GM23338 (cell line): ENCODE results near the gene ZDHHC20. TPM values are rescaled to one million over a fixed set of nuclear protein-coding genes. Genes with fewer than 3 reads are reported as not detected.
A peak's percentile ranks its signal among the peaks of the same experiment; 100 is the strongest.

Experiments used
- ATAC-seq: fragments of 200-7000 bp; cut with Tn5 transposase; 3 replicates; pipeline ENCODE4 v1.9.1; 2020
- DNase-seq: peaks from one replicate; pipeline ENCODE4 v3.0.0-alpha.2; 2015; ENCODE audit warnings: low spot score
- H2AFZ ChIP-seq: fragments of 200-600 bp; sonication (generic); 2 replicates; pipeline ENCODE4 v1.8.0; 2016; ENCODE audit warnings: antibody characterized with exemption, mild to moderate bottlenecking, moderate library complexity
- H3F3A ChIP-seq: fragments of 200-600 bp; sonication (generic); replicated peaks from 2 replicates; pipeline ENCODE4 v1.8.0; 2017; ENCODE audit warnings: antibody characterized with exemption, mixed run types, low read depth
- H3K27ac ChIP-seq: fragments of 200-600 bp; sonication (generic); 2 replicates; pipeline ENCODE4 v1.6.1; 2016; ENCODE audit warnings: low read depth
- H3K27me3 ChIP-seq: fragments of 200-600 bp; sonication (generic); 2 replicates; pipeline ENCODE4 v1.8.0; 2016; ENCODE audit warnings: mild to moderate bottlenecking, mixed run types, moderate library complexity; ENCODE audit not compliant: insufficient read depth
- H3K36me3 ChIP-seq: fragments of 200-600 bp; sonication (generic); 2 replicates; pipeline ENCODE4 v1.8.0; 2016; ENCODE audit warnings: mild to moderate bottlenecking; ENCODE audit not compliant: insufficient read depth
- H3K4me1 ChIP-seq: fragments of 200-600 bp; sonication (generic); 2 replicates; pipeline ENCODE4 v1.8.0; 2016; ENCODE audit warnings: mild to moderate bottlenecking, moderate library complexity; ENCODE audit not compliant: insufficient read depth
- H3K4me2 ChIP-seq: fragments of 200-600 bp; sonication (generic); 2 replicates; pipeline ENCODE4 v1.7.1; 2017; ENCODE audit warnings: mixed run types
- H3K4me3 ChIP-seq: fragments of 200-600 bp; sonication (generic); 2 replicates; pipeline ENCODE4 v1.6.1; 2016; ENCODE audit warnings: mixed run types
- H3K79me2 ChIP-seq: fragments of 200-600 bp; sonication (generic); replicated peaks from 2 replicates; pipeline ENCODE4 v1.8.0; 2017; ENCODE audit warnings: mild to moderate bottlenecking; ENCODE audit not compliant: insufficient read depth
- H3K9me2 ChIP-seq: fragments of 200-600 bp; sonication (generic); 2 replicates; pipeline ENCODE4 v1.8.0; 2017; ENCODE audit not compliant: insufficient read depth
- H4K20me1 ChIP-seq: fragments of 200-600 bp; sonication (generic); replicated peaks from 2 replicates; pipeline ENCODE4 v1.8.0; 2017; ENCODE audit warnings: mild to moderate bottlenecking; ENCODE audit not compliant: insufficient read depth
- H3K27ac Mint-ChIP-seq: 2 replicates; pipeline ENCODE4 v1.8.0; 2020; ENCODE audit warnings: inconsistent platforms, mild to moderate bottlenecking, moderate library complexity, mixed read lengths
- H3K27me3 Mint-ChIP-seq: 3 replicates; pipeline ENCODE4 v1.8.0; 2022; ENCODE audit warnings: low read depth, mild to moderate bottlenecking, moderate library complexity, mixed read lengths, inconsistent platforms; ENCODE audit not compliant: insufficient read depth, poor library complexity
- H3K36me3 Mint-ChIP-seq: 3 replicates; pipeline ENCODE4 v1.8.0; 2021; ENCODE audit warnings: low read depth, mild to moderate bottlenecking, inconsistent platforms, moderate library complexity, mixed read lengths
- H3K4me1 Mint-ChIP-seq: 3 replicates; pipeline ENCODE4 v1.8.0; 2020; ENCODE audit warnings: mild to moderate bottlenecking, inconsistent platforms, mixed read lengths
- H3K4me3 Mint-ChIP-seq: 3 replicates; pipeline ENCODE4 v1.8.0; 2021; ENCODE audit warnings: moderate library complexity, mild to moderate bottlenecking, inconsistent platforms, mixed read lengths
- H3K9me3 Mint-ChIP-seq: 3 replicates; pipeline ENCODE4 v1.8.0; 2020; ENCODE audit warnings: moderate library complexity, mild to moderate bottlenecking, inconsistent platforms, mixed read lengths
- STAT1 ChIP-seq: IDR thresholded peaks from one replicate; pipeline ENCODE4 v1.6.1; 2016; ENCODE audit warnings: antibody characterized with exemption; ENCODE audit not compliant: unreplicated experiment
- ZNF114 ChIP-seq: fragments of 250-450 bp; sonication (Bioruptor Pico); IDR thresholded peaks from 2 replicates; pipeline ENCODE4 v1.5.0; 2020; ENCODE audit warnings: mild to moderate bottlenecking, moderate library complexity
- polyA plus RNA-seq: library from polyadenylated mRNA; unstranded; fragments of >200 nt; fragmentation: Nextera tagmentation; extraction: Ambion mirVana; gene quantifications from 2 replicates; pipeline ENCODE4 v1.2.1, GENCODE V29; 2016
- total RNA-seq: library from RNA; depleted of rRNA; stranded (reverse); fragments of >200 nt; shearing (Covaris generic); gene quantifications from 2 replicates; pipeline ENCODE4 v1.2.3, GENCODE V29; 2014
- TF ChIP-seq, protein P1 (sequence below): IDR thresholded peaks from one replicate; pipeline ENCODE4 v1.6.1; 2018; ENCODE audit warnings: antibody characterized with exemption; ENCODE audit not compliant: unreplicated experiment
- TF ChIP-seq, protein P2 (sequence below): fragments of 250-450 bp; sonication (Bioruptor Pico); IDR thresholded peaks from 2 replicates; pipeline ENCODE4 v1.5.0; 2020; ENCODE audit warnings: mild to moderate bottlenecking, moderate library complexity

The ZDHHC20 gene
- total and polyA plus RNA-seq, 2 experiments from 2014 or later = 37.7 to 119 TPM

GRCh38 chr13:21483748-21484147, 24.6 kb upstream of the ZDHHC20 start (continued):
- TF ChIP-seq, protein P1, sequence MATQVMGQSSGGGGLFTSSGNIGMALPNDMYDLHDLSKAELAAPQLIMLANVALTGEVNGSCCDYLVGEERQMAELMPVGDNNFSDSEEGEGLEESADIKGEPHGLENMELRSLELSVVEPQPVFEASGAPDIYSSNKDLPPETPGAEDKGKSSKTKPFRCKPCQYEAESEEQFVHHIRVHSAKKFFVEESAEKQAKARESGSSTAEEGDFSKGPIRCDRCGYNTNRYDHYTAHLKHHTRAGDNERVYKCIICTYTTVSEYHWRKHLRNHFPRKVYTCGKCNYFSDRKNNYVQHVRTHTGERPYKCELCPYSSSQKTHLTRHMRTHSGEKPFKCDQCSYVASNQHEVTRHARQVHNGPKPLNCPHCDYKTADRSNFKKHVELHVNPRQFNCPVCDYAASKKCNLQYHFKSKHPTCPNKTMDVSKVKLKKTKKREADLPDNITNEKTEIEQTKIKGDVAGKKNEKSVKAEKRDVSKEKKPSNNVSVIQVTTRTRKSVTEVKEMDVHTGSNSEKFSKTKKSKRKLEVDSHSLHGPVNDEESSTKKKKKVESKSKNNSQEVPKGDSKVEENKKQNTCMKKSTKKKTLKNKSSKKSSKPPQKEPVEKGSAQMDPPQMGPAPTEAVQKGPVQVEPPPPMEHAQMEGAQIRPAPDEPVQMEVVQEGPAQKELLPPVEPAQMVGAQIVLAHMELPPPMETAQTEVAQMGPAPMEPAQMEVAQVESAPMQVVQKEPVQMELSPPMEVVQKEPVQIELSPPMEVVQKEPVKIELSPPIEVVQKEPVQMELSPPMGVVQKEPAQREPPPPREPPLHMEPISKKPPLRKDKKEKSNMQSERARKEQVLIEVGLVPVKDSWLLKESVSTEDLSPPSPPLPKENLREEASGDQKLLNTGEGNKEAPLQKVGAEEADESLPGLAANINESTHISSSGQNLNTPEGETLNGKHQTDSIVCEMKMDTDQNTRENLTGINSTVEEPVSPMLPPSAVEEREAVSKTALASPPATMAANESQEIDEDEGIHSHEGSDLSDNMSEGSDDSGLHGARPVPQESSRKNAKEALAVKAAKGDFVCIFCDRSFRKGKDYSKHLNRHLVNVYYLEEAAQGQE = no peak

DNA sequence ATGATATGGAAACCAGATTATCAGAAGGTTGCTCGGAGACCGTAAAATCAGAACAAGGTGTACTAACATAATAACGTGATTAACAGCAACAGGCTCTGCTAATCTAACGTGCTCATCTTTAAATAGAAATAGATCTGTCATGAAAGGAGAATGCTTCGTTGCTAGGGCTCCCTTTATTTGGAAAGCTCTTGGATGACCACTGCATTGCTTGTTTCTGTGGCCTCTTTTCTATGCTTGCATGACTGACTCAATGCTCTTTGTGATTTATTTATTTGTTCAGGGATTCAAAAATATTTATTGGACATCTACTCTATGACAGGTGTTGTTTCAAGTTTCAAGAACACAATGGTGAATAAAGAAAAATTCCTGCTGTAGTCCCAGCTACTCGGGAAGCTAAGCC, 22.3 kb upstream of the ZDHHC20 start:
- TF ChIP-seq, protein P2, sequence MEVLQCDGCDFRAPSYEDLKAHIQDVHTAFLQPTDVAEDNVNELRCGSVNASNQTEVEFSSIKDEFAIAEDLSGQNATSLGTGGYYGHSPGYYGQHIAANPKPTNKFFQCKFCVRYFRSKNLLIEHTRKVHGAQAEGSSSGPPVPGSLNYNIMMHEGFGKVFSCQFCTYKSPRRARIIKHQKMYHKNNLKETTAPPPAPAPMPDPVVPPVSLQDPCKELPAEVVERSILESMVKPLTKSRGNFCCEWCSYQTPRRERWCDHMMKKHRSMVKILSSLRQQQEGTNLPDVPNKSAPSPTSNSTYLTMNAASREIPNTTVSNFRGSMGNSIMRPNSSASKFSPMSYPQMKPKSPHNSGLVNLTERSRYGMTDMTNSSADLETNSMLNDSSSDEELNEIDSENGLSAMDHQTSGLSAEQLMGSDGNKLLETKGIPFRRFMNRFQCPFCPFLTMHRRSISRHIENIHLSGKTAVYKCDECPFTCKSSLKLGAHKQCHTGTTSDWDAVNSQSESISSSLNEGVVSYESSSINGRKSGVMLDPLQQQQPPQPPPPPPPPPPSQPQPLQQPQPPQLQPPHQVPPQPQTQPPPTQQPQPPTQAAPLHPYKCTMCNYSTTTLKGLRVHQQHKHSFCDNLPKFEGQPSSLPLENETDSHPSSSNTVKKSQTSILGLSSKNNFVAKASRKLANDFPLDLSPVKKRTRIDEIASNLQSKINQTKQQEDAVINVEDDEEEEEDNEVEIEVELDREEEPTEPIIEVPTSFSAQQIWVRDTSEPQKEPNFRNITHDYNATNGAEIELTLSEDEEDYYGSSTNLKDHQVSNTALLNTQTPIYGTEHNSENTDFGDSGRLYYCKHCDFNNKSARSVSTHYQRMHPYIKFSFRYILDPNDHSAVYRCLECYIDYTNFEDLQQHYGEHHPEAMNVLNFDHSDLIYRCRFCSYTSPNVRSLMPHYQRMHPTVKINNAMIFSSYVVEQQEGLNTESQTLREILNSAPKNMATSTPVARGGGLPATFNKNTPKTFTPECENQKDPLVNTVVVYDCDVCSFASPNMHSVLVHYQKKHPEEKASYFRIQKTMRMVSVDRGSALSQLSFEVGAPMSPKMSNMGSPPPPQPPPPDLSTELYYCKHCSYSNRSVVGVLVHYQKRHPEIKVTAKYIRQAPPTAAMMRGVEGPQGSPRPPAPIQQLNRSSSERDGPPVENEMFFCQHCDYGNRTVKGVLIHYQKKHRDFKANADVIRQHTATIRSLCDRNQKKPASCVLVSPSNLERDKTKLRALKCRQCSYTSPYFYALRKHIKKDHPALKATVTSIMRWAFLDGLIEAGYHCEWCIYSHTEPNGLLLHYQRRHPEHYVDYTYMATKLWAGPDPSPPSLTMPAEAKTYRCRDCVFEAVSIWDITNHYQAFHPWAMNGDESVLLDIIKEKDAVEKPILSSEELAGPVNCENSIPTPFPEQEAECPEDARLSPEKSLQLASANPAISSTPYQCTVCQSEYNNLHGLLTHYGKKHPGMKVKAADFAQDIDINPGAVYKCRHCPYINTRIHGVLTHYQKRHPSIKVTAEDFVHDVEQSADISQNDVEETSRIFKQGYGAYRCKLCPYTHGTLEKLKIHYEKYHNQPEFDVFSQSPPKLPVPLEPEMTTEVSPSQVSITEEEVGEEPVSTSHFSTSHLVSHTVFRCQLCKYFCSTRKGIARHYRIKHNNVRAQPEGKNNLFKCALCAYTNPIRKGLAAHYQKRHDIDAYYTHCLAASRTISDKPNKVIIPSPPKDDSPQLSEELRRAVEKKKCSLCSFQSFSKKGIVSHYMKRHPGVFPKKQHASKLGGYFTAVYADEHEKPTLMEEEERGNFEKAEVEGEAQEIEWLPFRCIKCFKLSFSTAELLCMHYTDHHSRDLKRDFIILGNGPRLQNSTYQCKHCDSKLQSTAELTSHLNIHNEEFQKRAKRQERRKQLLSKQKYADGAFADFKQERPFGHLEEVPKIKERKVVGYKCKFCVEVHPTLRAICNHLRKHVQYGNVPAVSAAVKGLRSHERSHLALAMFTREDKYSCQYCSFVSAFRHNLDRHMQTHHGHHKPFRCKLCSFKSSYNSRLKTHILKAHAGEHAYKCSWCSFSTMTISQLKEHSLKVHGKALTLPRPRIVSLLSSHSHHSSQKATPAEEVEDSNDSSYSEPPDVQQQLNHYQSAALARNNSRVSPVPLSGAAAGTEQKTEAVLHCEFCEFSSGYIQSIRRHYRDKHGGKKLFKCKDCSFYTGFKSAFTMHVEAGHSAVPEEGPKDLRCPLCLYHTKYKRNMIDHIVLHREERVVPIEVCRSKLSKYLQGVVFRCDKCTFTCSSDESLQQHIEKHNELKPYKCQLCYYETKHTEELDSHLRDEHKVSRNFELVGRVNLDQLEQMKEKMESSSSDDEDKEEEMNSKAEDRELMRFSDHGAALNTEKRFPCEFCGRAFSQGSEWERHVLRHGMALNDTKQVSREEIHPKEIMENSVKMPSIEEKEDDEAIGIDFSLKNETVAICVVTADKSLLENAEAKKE (CRISPR knock-in tag) = no peak
- TF ChIP-seq ZNF114 (CRISPR knock-in tag) = no peak
- TF ChIP-seq STAT1 = no peak
- H3K36me3 Mint-ChIP-seq = peaks cover 5% of the 10 kb centered on the region
- no peaks in the 10 kb centered on the region for H3K27me3 Mint-ChIP-seq
- H3K9me2 ChIP-seq = no peaks in the 10 kb centered on the region
- H4K20me1 ChIP-seq = no peaks in the 10 kb centered on the region
- H3K79me2 ChIP-seq = no peaks in the 10 kb centered on the region
- DNase-seq (no peak), ATAC-seq (no peak)
- H3K4me3 ChIP-seq = no peak overlapping the region
- no peak overlapping the region for H3K27ac Mint-ChIP-seq
- H3K9me3 Mint-ChIP-seq = peaks cover 9% of the 10 kb centered on the region
- 0 out of 2 replicates have a peak overlapping the region, but pooled peaks have one; percentile 72 for H2AFZ ChIP-seq
- H3K4me1 ChIP-seq = no peaks in the 10 kb centered on the region
- H3F3A ChIP-seq = no peaks in the 10 kb centered on the region
- H3K27ac ChIP-seq = no peak overlapping the region
- no peak overlapping the region for H3K4me3 Mint-ChIP-seq
- H3K27me3 ChIP-seq = no peaks in the 10 kb centered on the region
- no peak overlapping the region for H3K4me2 ChIP-seq
- H3K4me1 Mint-ChIP-seq = peaks cover 5% of the 10 kb centered on the region; the same call in 2 of the 3 replicates
- H3K36me3 ChIP-seq = no peaks in the 10 kb centered on the region
